GM20000 (cell line): ENCODE measurements around the gene MTMR2.

Experiments
- DNase-seq: peaks from one replicate; pipeline ENCODE4 v3.0.0; 2012; ENCODE audit warnings: low spot score
- CTCF ChIP-seq: IDR thresholded peaks from 2 replicates; pipeline ENCODE4 v1.5.1; 2012; ENCODE audit warnings: mild to moderate bottlenecking, control low read depth; ENCODE audit errors: extremely low read depth, missing control alignments

MTMR2 gene

GRCh38 chr11:95944623-95945022 lies 20.7 kb upstream of the MTMR2 start:
- DNase-seq: no peak
- no peak for TF ChIP-seq CTCF

- no peak for TF ChIP-seq CTCF
Measured at GRCh38 chr11:95943546-95943945, 19.6 kb upstream of the MTMR2 start.

GRCh38 chr11:95939091-95939490 lies 15.2 kb upstream of the MTMR2 start:
- no peak for TF ChIP-seq CTCF
- no peak for DNase-seq

More at GRCh38 chr11:95943546-95943945, 19.6 kb upstream of the MTMR2 start:
- no peak for DNase-seq

- no peak for DNase-seq
- no peak for TF ChIP-seq CTCF
Measured at GRCh38 chr11:95937358-95937757, 13.5 kb upstream of the MTMR2 start.

GRCh38 chr11:95933594-95933993 lies 9.7 kb upstream of the MTMR2 start:
- no peak for TF ChIP-seq CTCF
- no peak for DNase-seq

GRCh38 chr11:95931916-95932315 lies 8.0 kb upstream of the MTMR2 start:
- TF ChIP-seq CTCF: no peak
- no peak for DNase-seq

- no peak for DNase-seq
- no peak for TF ChIP-seq CTCF
Measured at GRCh38 chr11:95930948-95931347, 7.0 kb upstream of the MTMR2 start.
